ENCODE measurements around the gene AOAH.

The AOAH gene

DNA sequence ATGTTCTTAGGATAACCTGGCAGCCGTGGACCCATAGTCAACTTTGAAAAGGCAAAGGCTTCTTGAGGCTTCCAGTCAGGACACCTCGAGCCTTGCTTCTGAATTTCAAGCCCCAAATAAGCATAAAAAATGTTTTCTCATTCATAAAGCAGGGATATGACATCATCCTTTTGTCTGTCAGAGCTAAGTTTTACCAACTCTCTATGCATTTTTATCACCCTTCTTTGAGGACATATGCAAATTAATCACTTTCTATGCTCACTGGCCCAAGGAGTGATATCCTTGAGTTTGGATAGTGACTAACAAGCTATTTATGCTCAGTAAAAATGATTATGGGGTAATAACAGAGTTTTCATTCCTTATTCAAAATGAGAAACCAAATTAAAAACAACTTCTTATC, 175.3 kb downstream of the AOAH start:
- no peak for DNase-seq (ENCODE audit: low read depth in 3 of 3)

DNA sequence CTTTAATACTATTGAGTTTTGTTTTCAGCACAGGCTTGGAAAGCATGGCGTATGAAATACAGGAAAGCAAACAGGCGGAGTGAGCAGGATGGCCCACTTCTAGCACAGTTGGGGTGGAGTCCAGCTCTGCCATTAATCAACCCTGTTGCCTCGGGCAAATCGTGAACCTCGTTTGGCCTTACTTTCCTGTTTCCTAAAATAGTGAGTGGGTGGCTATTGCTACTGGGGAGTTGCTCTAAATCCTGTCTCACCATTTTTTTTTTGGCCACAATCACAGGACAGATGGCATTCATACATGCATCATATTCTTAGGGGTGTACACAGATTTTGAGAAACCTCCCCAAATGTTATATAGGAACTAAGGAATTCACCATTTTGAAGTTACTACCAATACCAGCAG, 176.9 kb downstream of the AOAH start:
- no peak for DNase-seq (ENCODE audit: low read depth in 3 of 3)

DNA sequence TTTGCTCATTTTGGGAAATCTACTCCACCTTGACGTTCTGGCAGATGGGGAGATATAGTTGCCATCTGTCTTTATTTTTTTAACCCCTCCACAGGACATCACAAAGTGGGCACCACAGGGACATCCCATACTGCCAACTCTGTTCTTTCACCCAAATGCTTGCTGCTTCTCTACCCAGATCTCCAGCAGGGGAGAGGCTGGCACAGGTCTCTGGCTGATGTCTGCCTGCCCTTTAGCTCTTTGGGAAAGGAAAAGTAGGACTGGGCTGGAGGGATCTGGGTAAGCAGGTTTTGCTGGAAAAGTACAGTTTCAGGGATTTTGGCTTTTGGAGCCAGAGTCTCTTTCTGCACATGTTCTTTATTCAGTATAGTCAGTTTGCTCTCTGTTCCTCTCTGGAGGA, 178.0 kb downstream of the AOAH start:
- no peak for DNase-seq (ENCODE audit: low read depth in 3 of 3)

DNA sequence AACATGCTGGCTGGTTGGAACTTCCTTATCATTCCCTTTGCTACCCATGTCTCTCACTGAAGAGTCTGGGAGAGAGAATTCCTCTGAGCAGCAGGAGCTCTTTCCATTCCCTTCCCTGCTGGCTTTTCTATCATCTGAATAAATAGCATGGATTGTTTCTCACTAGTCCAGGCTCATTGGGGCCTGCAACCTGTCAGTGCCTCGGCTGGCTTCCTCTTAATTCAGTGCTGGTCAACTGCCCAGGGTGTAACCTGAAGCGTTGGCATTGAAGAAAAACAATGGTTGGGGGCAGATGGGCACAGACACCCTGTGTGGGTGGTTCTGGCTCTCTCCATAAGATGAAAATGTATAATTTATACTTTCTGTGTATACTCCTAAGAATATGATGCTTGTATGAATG, 179.0 kb downstream of the AOAH start:
- DNase-seq (ENCODE audit: low read depth in 3 of 3), result no peak

DNA sequence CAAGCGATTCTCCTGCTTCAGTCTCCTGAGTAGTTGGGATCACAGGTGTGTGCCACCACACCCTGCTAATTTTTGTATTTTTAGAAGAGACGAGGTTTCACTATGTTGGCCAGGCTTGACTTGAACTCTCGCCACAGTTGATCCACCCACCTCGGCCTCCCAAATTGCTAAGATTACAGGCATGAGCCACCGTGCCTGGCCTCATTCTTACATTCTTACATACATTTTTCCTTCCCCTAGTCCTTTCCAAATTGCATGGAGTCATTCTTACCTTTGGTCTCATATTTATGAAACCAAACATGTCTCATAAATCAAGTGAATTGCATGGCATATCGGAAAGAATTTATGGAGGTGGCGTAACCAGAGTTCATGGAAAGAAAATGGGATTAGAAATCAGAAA, 186.2 kb downstream of the AOAH start:
- DNase-seq (ENCODE audit: low read depth in 3 of 3), result no peak

DNA sequence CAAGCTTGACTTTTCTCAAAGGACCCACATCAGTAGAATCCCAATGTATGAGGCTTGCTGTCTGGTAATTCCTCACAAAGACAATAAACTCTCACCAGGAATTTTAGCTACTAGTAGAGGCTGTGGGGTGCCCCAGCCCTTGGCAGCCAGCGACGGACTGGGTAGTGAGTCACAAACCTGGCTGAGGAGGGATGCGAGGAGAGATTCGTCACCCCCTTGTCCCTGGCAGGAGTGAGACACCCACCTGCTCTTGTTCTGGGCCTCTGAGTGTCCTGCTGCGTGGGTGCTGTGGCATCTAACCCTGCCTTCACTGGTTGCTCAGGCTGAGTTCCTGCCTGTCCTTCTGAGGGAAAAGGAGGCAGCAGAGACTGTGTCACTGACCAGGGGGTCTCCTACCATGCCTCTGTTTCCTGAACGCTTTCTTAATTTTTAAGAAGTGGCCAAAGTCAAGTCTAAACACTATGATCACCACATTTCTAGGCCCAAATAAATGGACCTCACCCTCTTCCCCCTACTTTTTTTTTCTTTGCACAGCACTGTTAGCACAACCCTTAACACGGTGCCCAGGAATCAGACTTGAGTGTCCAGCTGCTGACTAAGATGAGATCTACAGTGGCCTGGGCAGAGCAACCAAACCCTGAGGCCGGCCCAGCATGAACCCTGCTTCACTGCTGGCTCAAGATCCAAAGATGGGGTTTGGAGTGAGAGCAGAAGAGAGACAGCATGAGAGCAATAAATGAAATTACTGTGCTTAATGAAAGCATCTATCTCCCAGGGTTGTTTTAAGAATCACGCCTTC, 188.2 kb downstream of the AOAH start:
- no peak for DNase-seq (ENCODE audit: low read depth in 3 of 3)

DNA sequence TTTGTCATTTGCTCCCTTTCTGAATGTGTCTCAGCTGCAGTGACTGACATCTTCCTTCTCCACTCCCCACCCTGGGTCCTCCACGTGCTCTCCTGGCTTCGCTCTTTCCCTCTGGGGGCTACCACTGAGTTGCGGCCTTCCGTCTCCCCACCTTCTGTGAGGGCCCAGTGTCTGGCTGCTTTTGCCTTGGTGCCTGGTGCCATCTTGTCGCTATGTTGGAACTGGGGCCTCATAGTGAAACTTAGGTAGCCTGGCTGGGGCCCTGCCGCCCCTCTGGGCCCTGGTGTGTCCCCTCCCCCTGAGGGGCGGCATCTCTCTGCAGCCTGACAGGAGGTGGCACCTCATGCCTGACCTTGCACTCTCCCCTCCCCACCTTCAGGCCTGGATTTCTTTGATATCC, 190.6 kb downstream of the AOAH start:
- no peak for DNase-seq (ENCODE audit: low read depth in 3 of 3)

DNA sequence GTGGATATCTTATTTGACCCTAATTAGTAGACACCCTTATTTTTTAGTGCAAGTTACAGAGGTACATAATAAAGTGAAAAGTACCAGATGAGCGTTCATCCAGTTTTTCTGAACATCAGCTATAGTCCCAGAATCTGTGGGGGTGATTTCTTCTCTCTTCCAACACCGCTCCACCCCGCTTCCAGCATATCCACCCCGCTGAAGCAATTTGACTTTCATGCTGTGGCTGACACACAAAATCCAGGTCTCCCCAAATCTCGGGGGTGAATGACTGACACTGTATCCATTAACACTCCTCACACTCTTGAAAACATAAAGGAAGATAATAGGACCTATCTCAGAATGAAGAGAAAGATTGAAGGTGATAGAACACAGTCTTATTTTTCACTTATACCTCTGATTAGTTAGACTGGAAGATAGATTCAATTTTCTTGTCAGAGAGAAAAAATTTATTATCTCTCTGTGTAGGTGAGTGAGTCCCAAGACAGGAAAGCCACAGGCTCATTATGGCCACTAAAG, 191.3 kb downstream of the AOAH start:
- no peak for DNase-seq (ENCODE audit: low read depth in 3 of 3)

DNA sequence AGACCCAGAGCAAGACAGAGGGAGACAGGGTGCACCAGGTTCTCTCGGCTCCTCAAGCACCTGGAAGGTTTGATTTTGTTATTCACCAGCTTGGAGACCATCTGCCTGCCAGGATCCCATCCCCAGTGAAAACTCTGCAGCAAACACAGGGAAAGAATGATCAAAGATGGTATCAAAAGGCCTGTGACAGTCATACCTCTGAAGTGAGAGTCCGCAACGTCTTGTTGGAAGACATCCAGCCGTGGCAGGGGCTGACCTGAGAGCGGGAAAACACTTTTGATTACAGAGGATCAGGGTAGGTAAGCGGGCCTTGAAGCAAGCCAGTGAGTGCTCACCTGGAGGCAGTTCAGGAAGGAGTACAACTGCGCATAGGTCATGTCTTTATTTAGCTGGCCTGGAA, 192.3 kb downstream of the AOAH start:
- no peak for DNase-seq (ENCODE audit: low read depth in 3 of 3)

DNA sequence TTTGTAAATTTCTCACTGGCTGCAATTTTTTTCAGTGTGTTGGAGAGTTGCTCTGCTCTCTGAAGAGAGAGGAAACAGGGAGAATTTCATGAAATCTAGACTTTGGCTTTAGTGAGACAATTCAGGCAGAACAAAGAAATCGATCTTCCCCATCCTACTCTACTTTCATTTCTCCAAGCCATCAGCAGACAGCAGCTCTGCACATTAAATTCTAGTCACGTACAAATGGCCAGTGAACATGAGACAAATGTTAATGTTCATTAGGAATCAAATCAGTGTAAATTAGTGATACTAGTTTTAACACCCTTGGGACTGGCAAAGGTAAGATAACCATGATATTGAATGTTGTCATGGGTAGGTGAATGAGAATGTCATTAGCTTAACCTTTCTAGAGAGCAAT, 193.8 kb downstream of the AOAH start:
- no peak for DNase-seq (ENCODE audit: low read depth in 3 of 3)

DNA sequence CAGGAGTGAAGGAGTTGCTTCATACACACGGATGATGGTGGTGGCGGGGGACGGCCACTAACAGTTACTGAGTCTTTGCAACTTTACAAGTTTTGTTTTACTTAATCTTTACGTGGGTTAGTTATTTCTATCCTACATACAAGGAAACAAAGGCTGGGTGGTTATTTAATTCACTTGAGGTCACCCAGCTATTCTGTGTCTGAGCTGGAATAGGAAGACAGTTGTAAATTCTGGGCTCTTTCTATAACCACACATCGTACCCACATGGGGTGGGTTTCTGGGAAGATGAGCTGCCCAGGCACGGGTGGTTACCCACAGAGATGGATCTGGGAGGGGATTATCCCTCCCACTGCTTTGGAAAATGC, 196.8 kb downstream of the AOAH start:
- DNase-seq (ENCODE audit: low read depth in 3 of 3), result no peak

DNA sequence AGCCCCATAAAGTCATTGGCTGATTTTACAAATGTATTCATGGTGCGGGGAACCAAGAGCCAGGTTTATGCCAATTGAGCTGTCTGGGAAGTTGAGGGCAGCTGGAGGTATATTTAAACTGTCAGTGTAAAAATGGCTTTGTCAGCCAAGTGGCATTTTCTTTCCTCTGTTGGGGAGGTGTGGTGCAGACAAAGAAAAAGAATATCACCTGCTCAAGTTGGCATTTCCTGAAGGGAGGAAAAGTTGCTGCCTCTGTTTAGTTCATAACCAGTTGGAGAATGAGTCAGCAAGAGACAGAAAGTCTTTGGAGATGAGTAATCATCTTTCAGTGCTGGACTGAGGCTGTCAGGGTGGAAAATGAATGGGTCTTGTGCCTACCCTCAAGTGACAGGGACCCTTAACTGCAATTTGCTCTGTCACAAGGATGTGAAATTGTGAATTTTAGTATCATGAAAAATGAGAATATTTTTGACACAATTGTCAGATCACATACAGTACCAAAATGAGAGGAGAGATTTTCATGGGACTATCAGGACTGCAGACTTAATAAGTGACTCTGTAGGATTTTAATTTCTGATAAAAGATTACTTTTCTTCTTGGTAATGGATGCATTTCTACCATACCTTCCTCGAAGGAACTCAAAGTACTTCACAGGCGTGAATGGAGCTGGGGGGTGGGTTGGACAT, 197.3 kb downstream of the AOAH start:
- no peak for DNase-seq (ENCODE audit: low read depth in 3 of 3)

DNA sequence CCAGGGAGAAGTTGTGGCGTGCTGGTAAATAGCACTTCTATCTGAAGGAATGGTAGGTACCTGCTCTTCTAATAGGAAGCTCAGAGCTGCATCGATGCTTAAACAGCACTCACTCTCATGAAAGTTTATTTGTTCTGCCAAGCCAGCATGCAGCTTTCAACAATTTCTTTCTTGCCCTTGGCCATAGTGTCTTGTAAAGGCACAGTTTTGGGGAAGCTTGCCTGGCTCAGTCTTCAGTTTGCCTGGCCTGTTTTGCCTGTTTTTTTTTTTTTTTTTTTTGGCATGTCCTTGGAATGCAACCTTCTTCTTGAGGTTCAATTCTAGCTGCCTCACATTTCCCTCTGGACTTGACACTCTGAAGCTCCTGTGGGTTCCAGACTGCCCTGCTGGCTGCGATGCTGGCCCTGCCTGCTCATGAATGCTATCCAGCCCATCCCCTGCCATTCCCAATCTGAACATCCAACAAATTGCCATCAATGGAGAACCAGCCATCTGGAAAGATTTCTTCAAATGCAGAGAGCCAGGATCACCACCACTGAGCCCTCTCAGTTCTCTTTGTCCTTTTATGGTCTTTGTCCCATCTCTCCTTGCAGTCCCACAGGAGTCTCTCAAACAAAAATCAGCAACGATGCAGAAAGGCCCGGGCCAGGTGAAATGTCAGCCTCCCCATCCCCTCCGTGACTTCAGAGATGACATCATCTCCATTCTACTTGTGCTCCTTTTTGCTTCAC, 200.8 kb downstream of the AOAH start:
- no peak for DNase-seq (ENCODE audit: low read depth in 3 of 3)

DNA sequence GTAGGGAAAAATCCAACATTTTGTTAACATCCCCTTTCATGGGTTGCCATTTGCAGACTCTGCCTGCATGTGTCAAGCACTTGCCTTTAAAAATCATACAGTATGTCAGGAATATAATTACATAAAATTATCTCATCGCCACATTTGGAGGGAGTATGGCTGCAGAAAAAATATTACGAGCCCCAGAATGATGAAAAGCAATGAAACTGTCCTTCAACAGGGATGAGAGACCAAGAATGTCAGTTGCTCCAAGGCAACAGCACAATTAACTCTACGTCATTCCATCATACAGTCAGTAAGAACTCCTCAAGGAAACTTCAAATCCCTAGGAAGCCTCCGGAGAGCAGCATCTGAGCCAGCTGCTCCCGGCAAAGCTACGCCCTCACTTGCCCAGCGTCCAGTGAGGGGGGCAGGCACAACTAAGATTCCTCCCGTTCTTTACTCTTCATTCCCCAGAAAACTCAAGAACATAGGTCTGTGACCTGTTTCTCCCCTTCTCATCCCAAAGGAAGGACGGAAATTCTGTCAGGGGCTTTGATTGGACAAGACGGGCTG, 201.8 kb downstream of the AOAH start:
- DNase-seq (ENCODE audit: low read depth in 3 of 3), result no peak

DNA sequence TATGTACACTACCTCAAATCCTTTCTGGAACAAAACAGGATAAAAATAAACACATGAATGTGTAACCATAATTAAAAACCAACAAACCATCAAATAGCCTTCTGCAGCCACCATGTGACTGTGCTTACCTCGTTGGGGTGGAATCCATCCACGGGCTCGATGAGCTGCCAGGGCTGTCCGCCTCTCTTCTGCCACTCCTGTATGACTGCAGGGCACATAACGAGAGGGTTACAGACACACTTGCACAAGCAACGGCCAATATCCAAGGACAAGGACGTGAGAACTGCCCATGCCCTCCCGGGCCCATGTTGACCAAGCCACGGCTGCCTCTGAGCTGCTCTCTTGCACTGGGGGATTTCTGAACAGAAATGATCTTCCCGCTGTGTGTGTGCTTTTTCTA, 202.4 kb downstream of the AOAH start:
- no peak for DNase-seq (ENCODE audit: low read depth in 3 of 3)

DNA sequence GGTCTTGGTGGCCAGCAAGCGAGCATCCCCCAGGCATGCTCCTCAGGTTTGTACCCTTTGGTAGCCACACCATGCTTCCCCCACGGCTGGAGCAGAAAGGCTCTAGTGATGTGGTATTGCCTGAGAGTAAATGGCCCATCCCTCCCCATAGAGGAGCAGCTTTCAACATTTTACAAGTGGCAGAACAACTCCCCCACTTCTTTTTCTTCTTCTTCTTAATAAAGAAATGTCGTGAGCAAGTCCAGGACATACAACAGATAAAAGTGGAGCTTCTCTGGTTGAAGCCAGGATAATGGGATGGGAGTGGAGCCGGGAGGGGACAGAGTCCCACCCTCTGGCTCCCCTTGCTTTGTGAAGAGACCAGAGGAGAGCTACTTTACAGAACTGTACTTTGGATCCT, 203.2 kb downstream of the AOAH start:
- DNase-seq (ENCODE audit: low read depth in 3 of 3), result no peak

DNA sequence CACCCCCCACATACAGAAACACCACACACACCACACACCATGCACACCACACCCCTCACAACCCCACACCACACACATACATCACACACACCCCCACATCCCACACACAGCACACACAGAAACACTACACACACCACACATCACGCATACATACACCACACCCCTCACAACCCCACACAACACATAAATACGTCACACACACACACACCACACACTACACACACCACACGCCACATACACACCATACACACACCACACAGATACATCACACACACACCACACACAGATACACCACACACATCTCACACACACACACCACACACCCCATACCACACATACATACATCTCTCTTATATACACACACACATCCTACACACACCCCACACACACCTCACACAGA, 208.4 kb downstream of the AOAH start:
- no peak for DNase-seq (ENCODE audit: low read depth in 3 of 3)

DNA sequence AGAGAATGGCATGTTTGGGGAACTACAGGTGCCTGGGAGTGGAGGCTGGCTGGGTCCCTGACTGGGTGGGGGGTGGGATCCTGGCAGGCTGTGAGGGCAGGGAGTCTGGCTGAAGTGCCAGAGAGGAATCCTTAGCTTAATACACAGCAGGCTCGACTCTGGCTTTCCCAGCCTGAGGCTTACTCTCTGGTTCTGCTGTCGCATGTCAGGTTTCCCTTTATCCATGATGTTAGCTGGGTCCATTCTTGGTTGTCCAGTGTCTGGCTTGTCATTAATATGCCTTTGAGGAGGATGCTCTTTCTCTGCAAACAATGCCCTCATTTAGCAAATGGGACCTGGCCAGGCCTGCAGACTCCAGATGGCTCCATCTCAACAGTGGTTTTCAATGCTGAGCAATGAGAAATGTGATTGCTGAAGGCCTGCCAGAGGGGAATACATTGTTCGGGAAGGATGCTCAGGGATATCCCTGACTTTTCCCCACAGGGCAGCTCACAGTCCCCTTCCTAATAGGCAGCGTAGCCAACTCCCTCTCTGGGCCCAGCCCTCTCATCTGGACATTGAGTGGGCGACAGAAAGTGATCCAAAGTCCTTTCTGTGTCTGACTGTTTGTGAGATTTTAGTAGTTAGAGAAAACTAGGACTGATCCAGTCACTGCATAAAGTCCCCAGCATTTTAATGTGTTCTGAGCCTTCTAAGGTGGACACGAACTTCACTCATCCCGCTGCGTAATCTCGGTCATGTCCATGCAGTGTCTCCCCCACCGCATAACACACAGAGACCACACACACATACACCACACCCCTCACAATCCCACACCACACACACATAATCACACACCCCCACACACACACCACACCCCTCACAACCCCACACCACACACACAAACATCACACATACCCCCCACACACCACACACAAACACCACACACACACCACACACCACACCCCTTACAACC, 209.7 kb downstream of the AOAH start:
- DNase-seq (ENCODE audit: low read depth in 3 of 3), result no peak

DNA sequence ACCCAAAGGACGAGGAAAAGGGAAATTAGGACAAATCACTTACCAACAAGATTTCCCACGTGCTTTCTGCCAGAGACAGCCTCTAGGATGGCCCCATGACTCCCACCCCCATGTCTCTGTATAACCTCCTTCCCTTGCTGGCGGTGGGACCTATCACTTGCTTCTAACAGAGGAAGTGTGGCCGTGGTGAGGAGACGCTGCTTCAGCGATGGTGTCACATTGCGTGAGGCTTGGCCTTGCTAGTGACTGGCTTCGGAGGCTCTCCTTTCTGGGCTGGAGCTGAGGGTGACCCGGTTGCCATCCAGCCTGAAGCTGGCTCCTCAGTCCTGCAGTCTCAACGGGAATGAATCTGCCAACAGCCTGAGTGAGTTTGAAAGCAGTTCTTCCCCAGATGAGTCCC, 210.9 kb downstream of the AOAH start:
- DNase-seq (ENCODE audit: low read depth in 3 of 3), result no peak

DNA sequence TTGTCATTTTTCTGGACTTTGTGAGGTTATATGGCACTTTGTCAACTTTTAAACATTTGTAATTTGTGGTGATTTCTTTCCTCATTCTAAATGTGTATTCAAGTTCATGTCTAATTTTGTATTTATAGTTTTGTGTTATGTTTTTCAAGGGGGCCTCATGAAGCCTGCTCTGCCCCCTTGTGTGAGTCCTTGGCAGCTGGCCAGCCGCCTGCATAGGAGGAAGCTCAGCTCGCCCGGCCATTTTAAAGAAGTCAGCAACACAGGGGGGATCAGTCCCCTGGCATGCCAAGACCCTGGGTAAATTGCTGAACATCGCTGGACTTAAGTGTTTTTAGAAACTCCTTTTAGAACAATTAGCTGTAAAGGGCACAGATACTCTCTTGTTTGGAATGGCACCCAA, 211.7 kb downstream of the AOAH start:
- DNase-seq (ENCODE audit: low read depth in 3 of 3), result no peak

DNA sequence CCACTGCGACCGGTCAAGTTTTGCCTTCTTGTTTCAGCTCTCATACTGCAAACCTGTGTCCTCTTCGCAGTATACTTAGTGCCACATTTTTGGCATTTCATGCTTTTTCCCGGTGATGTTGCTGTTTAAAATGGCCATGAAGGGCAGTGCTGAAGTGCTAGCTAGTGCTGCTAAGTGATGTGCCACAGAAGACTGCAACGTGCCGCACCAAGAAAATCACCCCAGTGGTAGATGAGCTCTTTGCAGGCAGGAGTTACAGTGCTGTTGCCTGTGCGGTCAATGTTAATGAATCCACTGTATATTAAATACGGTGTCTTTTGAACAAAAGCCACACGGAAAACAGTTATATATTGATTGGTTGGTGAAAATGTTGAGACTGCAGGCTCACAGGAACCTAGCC, 214.3 kb downstream of the AOAH start:
- DNase-seq (ENCODE audit: low read depth in 3 of 3), result no peak

All from stimulated activated CD4-positive, alpha-beta T cell treated with anti-CD3 and anti-CD28 coated beads, TNF-alpha, amount 100 ng/mL, for 24 hours (primary cell).